Fibroblast of lung (primary cell): Measurements from ENCODE around the gene CARMIL1.

Source experiments
- EZH2 ChIP-seq: IDR thresholded peaks from 2 replicates; pipeline ENCODE4 v1.5.1; 2012; ENCODE audit warnings: low read length, control low read depth, mild to moderate bottlenecking; ENCODE audit errors: missing control alignments
- TF ChIP-seq, protein P1 (sequence below), 2 donors: IDR thresholded peaks in 1 of 2; conservative IDR thresholded peaks in 1 of 2; 1 replicate in 1 of 2; 2 replicates in 1 of 2; pipeline ENCODE4 v1.5.1; 2011 to 2012; ENCODE audit warnings: low read length in 2 of 2, control low read depth in 1 of 2, inconsistent platforms in 1 of 2, low read depth in 1 of 2, mild to moderate bottlenecking in 1 of 2

DNA sequence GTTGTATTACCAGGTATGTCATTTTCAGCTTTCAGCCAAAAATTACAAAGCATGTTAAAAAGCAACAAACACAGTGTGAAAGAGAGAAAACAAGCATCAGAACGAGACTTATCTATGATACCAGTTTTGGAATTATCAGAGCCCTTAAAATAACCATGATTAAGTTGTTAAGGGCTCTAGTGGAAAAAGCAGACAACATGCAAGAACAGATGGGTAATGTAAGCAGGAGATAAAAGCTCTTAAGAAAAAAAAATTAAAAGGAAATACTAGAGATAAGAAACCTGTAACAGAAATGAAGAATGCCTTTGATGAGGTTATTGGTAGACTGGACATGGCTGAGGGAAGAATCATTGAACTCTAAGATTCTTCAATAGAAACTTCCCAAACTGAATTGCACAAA is 245.4 kb downstream of the CARMIL1 start:
- TF ChIP-seq, protein P1, sequence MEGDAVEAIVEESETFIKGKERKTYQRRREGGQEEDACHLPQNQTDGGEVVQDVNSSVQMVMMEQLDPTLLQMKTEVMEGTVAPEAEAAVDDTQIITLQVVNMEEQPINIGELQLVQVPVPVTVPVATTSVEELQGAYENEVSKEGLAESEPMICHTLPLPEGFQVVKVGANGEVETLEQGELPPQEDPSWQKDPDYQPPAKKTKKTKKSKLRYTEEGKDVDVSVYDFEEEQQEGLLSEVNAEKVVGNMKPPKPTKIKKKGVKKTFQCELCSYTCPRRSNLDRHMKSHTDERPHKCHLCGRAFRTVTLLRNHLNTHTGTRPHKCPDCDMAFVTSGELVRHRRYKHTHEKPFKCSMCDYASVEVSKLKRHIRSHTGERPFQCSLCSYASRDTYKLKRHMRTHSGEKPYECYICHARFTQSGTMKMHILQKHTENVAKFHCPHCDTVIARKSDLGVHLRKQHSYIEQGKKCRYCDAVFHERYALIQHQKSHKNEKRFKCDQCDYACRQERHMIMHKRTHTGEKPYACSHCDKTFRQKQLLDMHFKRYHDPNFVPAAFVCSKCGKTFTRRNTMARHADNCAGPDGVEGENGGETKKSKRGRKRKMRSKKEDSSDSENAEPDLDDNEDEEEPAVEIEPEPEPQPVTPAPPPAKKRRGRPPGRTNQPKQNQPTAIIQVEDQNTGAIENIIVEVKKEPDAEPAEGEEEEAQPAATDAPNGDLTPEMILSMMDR (conservative IDR thresholded peaks at IDR 0.05 in 1 of 2, IDR thresholded peaks at IDR 0.05 in 1 of 2; ENCODE audit: low read depth in 1 of 2, low read length in 2 of 2): no peak
- TF ChIP-seq EZH2: no peak
